Measurements from ENCODE around the gene VPS26A.
A peak's percentile ranks its signal among the peaks of the same experiment; 100 is the strongest.
"Not testable (repeated sequence)": the region's sequence is repeated elsewhere in the genome, so short reads cannot be mapped to it uniquely, and the experiment has no call there.

VPS26A gene

DNA sequence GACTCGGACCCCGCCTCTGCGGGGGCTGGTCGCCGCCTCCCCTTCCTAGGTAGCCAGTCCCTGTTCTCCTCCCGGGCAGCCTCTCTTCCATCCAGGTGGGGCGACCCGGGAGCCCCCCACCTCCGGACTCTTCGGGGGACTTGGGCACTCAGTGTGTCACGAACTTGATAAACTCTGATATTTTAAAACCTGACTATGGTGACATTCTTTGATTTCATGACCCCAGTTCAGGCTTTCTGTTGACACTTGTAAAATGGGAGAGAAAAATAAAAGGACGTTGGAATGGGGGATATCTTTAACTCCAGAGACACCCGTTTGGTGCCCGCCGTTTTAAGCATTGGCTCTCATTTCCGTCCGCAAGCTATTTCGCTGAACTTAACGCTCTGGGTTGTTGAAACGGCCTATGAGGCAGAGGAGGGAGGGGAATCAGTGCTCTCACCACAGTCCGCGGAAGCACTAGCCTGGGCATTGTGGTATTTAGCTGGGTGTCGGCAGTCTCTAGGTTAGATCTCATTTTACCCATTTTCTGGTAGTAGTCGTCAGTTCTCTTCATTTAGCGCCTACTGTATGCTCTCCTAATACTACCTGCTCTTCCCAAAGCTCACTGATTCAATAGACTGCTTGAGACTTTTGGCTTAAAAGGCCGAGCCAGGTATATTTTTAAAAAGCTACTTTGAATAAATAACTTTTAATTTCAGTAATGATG, 738 bp downstream of the VPS26A start:
- peak; percentile 36 for DNase-seq
- TF ChIP-seq CTCF (IDR thresholded peaks at IDR 0.05; ENCODE audit: low read depth, low read length), result no peak
- H3K9me3 ChIP-seq (ENCODE audit: severe bottlenecking), result no peaks in the 10 kb centered on the region
- H3K27ac ChIP-seq, result peak overlapping the region; percentile 76
- no peaks in the 10 kb centered on the region for H3K27me3 ChIP-seq (ENCODE audit: insufficient read depth, low read depth, severe bottlenecking)
- H3K36me3 ChIP-seq, result no peaks in the 10 kb centered on the region
- peak overlapping the region; percentile 92 for H3K4me3 ChIP-seq (ENCODE audit: low read depth, low read length)

DNA sequence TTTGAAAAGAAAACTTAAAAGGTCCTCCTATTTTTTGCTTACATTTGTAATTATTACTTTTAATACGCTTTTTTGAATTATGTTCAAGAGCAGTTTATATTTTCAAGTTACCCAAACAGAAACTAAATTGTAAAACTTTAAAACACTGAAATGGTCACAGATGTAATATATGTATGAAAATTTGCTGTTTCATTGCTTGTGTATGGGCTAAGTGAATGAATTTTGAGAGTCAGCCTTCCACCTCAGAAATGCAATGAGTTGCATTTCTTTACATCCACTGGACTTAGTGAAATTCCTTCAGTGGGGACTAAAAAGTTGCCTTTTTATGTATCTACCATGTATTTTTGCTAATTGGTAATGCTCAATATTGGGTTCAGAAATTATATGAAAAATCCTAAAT, 1.6 kb downstream of the VPS26A start:
- Histone ChIP-seq H3K9me3 (ENCODE audit: severe bottlenecking) (no peaks in the 10 kb centered on the region), H3K36me3 (no peaks in the 10 kb centered on the region), H3K27me3 (ENCODE audit: insufficient read depth, low read depth, severe bottlenecking) (no peaks in the 10 kb centered on the region), H3K27ac (no peak overlapping the region), H3K4me3 (ENCODE audit: low read depth, low read length) (no peak overlapping the region)
- TF ChIP-seq CTCF (IDR thresholded peaks at IDR 0.05; ENCODE audit: low read depth, low read length), result no peak
- DNase-seq, result no peak

GRCh38 chr10:69130251-69130650, 6.3 kb downstream of the VPS26A start:
- no peak for DNase-seq
- Histone ChIP-seq H3K36me3 (peaks cover 24% of the 10 kb centered on the region), H3K27ac (no peak overlapping the region), H3K4me3 (ENCODE audit: low read depth, low read length) (no peak overlapping the region), H3K27me3 (ENCODE audit: insufficient read depth, low read depth, severe bottlenecking) (no peaks in the 10 kb centered on the region), H3K9me3 (ENCODE audit: severe bottlenecking) (no peaks in the 10 kb centered on the region)
- TF ChIP-seq CTCF (IDR thresholded peaks at IDR 0.05; ENCODE audit: low read depth, low read length), result no peak

DNA sequence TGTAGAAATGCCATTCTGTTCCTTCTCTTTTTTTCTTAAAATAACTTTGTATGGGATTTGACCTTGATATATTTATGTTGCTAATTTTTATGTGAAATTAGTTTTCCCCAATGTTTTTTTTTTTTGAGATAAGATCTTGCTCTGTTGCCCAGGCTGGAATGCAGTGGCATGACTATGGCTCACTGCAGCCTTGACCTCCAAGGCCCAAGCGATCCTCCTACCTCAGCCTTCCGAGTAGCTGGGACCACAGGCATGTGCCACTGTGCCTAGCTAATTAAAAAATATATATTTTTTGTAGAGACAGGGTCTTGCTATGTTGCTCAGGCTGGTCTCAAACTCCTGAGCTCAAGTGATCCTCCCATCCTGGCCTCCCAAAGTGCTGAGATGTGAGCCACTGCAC, 16.0 kb downstream of the VPS26A start:
- H3K9me3 ChIP-seq (ENCODE audit: severe bottlenecking), result no peaks in the 10 kb centered on the region
- DNase-seq, result no peak
- H3K27ac ChIP-seq, result no peak overlapping the region
- no peak overlapping the region for H3K4me3 ChIP-seq (ENCODE audit: low read depth, low read length)
- TF ChIP-seq CTCF (IDR thresholded peaks at IDR 0.05; ENCODE audit: low read depth, low read length), result no peak
- no peaks in the 10 kb centered on the region for H3K27me3 ChIP-seq (ENCODE audit: insufficient read depth, low read depth, severe bottlenecking)
- H3K36me3 ChIP-seq, result peaks cover 15% of the 10 kb centered on the region

DNA sequence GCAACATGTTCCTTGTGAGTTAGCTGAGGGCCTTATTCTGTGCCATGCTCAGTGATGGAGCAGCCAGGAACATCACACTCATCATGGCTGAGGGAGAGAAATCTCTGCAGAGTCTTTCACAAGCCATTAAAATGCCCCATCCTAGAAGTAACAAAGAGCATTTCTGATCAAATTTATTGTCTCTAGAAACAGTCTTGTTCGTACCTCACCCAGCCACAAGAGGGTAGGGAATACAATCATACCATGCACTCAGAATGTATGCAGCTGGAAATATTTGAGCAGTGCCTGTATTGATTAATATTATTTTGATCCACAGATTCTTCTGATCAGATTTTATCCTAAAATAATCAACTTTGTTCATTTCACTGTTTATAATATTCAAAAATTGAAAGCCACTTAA, 17.3 kb downstream of the VPS26A start:
- Histone ChIP-seq H3K36me3 (peaks cover 11% of the 10 kb centered on the region), H3K9me3 (ENCODE audit: severe bottlenecking) (no peaks in the 10 kb centered on the region)

DNA sequence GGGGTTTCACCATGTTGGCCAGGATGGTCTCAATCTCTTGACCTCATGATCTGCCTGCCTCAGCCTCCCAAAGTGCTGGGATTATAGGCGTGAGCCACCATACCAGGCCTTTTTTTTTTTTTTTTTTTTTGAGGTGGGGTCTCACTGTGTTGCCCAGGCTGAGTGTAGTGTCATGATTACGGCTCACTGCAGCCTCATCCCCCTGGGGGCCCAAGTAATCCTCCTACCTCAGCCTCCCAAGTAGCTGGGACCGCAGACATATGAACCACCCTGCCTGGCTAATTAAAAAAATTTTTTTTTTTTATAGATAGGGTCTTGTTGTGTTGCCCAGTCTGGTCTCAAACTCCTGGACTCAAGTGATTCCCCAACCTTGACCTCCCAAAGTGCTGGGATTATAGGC, 18.1 kb downstream of the VPS26A start:
- not testable (repeated sequence) for H3K27ac ChIP-seq; DNase-seq; H3K4me3 ChIP-seq (ENCODE audit: low read depth, low read length); H3K36me3 ChIP-seq; H3K27me3 ChIP-seq (ENCODE audit: insufficient read depth, low read depth, severe bottlenecking); H3K9me3 ChIP-seq (ENCODE audit: severe bottlenecking)

More for the DNA sequence above, 17.3 kb downstream of the VPS26A start:
- Histone ChIP-seq H3K4me3 (ENCODE audit: low read depth, low read length) (no peak overlapping the region), H3K27ac (no peak overlapping the region), H3K27me3 (ENCODE audit: insufficient read depth, low read depth, severe bottlenecking) (no peaks in the 10 kb centered on the region)
- no peak for TF ChIP-seq CTCF (IDR thresholded peaks at IDR 0.05; ENCODE audit: low read depth, low read length)
- no peak for DNase-seq

All from WERI-Rb-1 (cell line).